NCI-H2196 (cell line): ENCODE results near the gene FAM25A.

Experiments
- DNase-seq: peaks from one replicate; lab custom pipeline; 2025; ENCODE audit not compliant: unreplicated experiment; lab: John Stamatoyannopoulos, UW

The FAM25A gene

GRCh38 chr10:87059401-87059800, 39.3 kb downstream of the FAM25A start:
- no peak for DNase-seq

GRCh38 chr10:87060280-87060928, 40.3 kb downstream of the FAM25A start:
- no peak for DNase-seq

- no peak for DNase-seq
Measured at GRCh38 chr10:87064651-87065050, 44.6 kb downstream of the FAM25A start.

- no peak for DNase-seq
Measured at GRCh38 chr10:87066178-87066577, 46.1 kb downstream of the FAM25A start.

- no peak for DNase-seq
Measured at GRCh38 chr10:87066865-87067264, 46.8 kb downstream of the FAM25A start.

GRCh38 chr10:87068281-87068680, 48.2 kb downstream of the FAM25A start:
- no peak for DNase-seq

GRCh38 chr10:87072449-87072848, 52.4 kb downstream of the FAM25A start:
- no peak for DNase-seq
